Mesendoderm (in vitro differentiated cells): ENCODE data around the gene TNS3.

Experiments used
- DNase-seq: peaks from one replicate; pipeline ENCODE4 v3.0.0; 2013
- H2AK5ac ChIP-seq: 2 replicates; pipeline ENCODE4 v1.6.1; 2013; ENCODE audit warnings: low read length, inconsistent platforms
- H2BK120ac ChIP-seq: 2 replicates; pipeline ENCODE4 v1.6.1; 2013; ENCODE audit warnings: low read depth, mild to moderate bottlenecking, low read length, moderate library complexity, mixed read lengths
- H2BK15ac ChIP-seq: replicated peaks from 2 replicates; pipeline ENCODE4 v1.6.1; 2013; ENCODE audit warnings: low read depth, mild to moderate bottlenecking, moderate library complexity
- H2BK5ac ChIP-seq: 2 replicates; pipeline ENCODE4 v1.6.1; 2013; ENCODE audit warnings: low read length, inconsistent platforms
- H3K18ac ChIP-seq: 2 replicates; pipeline ENCODE4 v1.6.1; 2013; ENCODE audit warnings: mild to moderate bottlenecking, low read length, mixed read lengths
- H3K23ac ChIP-seq: one replicate; pipeline ENCODE4 v1.6.1; 2013; ENCODE audit warnings: low read length
- H3K27ac ChIP-seq: 2 replicates; pipeline ENCODE4 v1.5.1; 2013; ENCODE audit warnings: low read depth, mild to moderate bottlenecking, inconsistent platforms, low read length, moderate library complexity
- H3K27me3 ChIP-seq: 2 replicates; pipeline ENCODE4 v1.6.1; 2013; ENCODE audit warnings: low read length, control low read depth, mild to moderate bottlenecking, inconsistent platforms; ENCODE audit not compliant: insufficient read depth, poor library complexity
- H3K36me3 ChIP-seq: 2 replicates; pipeline ENCODE4 v1.6.1; 2013; ENCODE audit warnings: low read length, inconsistent platforms; ENCODE audit not compliant: control insufficient read depth, insufficient read depth
- H3K4ac ChIP-seq: one replicate; pipeline ENCODE4 v1.6.1; 2013; ENCODE audit warnings: low read depth, mild to moderate bottlenecking, low read length, moderate library complexity
- H3K4me1 ChIP-seq: 2 replicates; pipeline ENCODE4 v1.6.1; 2013; ENCODE audit warnings: low read depth, low read length, inconsistent platforms; ENCODE audit not compliant: control insufficient read depth
- H3K4me2 ChIP-seq: 2 replicates; pipeline ENCODE4 v1.6.1; 2013; ENCODE audit warnings: low read length
- H3K4me3 ChIP-seq: 2 replicates; pipeline ENCODE4 v1.5.1; 2013; ENCODE audit warnings: mild to moderate bottlenecking, low read length
- H3K56ac ChIP-seq: one replicate; pipeline ENCODE4 v1.6.1; 2013; ENCODE audit warnings: low read length
- H3K79me1 ChIP-seq: 2 replicates; pipeline ENCODE4 v1.6.1; 2013; ENCODE audit warnings: low read length, inconsistent platforms
- H3K79me2 ChIP-seq: 2 replicates; pipeline ENCODE4 v1.6.1; 2013; ENCODE audit warnings: mild to moderate bottlenecking, low read length; ENCODE audit not compliant: control insufficient read depth, insufficient read depth
- H3K9ac ChIP-seq: 2 replicates; pipeline ENCODE4 v1.6.1; 2013; ENCODE audit warnings: low read length, inconsistent platforms
- H4K5ac ChIP-seq: one replicate; pipeline ENCODE4 v1.6.1; 2013; ENCODE audit warnings: low read length
- H4K8ac ChIP-seq: one replicate; pipeline ENCODE4 v1.6.1; 2013; ENCODE audit warnings: low read depth, mild to moderate bottlenecking, control low read depth, low read length, moderate library complexity
- WGBS: extraction: QIAGEN DNeasy Blood & Tissue Kit; methylation state at CpG from one replicate; pipeline ENCODE4 v1.1.7; 2013; ENCODE audit warnings: low lambda C conversion rate, missing lambda C conversion rate; ENCODE audit not compliant: insufficient coverage; ENCODE audit errors: extremely low coverage; 5-methylcytosine and 5-hydroxymethylcytosine counted together

Gene TNS3

DNA sequence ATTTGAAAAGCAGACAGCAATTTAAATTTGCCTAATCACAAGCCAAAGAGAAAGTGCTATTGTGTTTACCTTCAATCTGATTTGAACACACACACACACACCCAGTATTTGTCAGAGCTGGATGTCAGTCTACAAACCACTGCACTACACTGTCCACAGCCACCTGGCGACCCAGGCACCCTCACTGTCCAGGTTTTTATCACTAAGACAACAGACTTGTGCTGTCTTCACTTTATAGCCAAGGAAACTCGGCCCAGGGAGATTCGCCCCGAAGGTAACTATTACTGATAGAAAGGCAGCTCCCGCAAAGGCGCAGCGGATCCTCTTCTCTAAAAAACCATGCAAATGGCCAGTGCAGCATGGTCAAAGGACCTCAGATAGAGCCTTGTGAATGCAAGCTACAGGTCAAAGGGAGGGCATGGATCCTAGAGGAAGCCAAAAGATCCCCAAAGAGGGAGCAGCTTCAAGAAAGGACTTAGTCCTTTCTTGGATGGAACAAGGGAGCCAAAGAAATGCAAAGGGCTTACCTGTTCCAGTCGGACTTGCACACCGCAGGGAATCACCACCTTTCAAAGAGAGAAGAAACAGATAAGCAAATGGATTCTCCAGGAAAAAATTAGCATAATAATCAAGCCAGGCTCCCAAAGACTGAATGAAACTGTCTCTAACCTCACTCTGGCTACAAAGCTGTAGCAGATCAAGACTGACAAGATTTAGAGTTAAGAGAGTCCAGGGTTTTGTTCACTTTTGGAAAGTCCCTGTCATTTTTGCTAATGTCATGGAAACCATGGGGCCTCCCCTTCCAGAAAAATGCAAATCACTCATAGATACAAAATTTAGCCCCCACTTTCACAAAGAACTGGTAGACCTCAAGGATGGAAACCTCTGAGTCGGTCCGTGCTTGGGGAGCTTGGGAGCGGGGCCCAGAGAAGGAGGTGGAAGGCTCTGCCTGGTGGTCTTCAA lies 101.1 kb downstream of the TNS3 start:
- Histone ChIP-seq H3K4ac (no peak overlapping the region), H2BK15ac (no peak overlapping the region), H4K8ac (no peak overlapping the region), H3K79me2 (no peaks in the 10 kb centered on the region), H3K4me1 (peaks cover 10% of the 10 kb centered on the region), H3K4me2 (no peak overlapping the region), H3K9ac (no peak overlapping the region), H3K27me3 (no peaks in the 10 kb centered on the region), H2BK120ac (no peak overlapping the region), H3K36me3 (no peaks in the 10 kb centered on the region), H3K18ac (no peak overlapping the region), H3K4me3 (no peak overlapping the region), H2BK5ac (no peak overlapping the region), H3K56ac (no peak overlapping the region), H3K79me1 (no peaks in the 10 kb centered on the region), H4K5ac (no peak overlapping the region), H3K27ac (no peak overlapping the region), H2AK5ac (no peak overlapping the region), H3K23ac (no peak overlapping the region)
- DNase-seq: no peak
- no CpG with 5 or more reads among the region's 12 CpGs for WGBS

DNA sequence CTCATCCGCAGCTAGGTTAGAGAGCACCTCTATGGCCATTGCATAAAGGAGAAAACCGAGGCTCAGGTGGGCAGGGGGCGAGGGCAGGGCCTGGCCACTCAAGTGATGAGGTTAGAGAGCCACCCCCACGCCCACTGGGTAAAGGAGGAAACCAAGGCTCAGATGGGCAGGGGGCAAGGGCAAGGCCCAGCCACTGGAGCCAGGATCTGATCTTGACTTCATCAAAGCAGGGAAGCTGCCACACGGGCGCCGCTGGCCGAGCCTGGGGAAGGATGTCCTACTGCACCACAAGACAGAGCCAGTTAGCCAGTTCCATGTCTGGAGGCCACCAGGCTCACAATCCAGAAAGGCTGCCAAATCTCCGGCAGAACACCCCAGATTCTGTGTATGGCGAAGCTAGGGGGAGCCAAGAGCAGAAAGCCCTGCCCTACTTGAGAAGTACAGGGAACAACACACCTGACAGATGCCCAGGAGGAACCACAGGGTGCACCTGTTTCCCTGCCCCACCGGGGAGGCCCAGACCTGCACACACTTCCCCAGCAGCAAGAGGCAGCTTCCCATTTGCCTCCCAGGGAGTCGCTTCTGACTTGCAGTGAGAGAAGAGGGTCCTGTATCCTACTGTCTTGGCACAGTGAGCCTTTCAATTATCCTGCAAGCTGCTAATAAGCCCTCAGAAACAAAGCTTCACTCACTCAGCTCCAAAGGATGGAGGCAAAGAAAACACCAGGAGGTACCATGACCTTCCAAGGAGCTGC lies 101.9 kb downstream of the TNS3 start:
- Histone ChIP-seq H2BK5ac (no peak overlapping the region), H3K4me2 (no peak overlapping the region), H3K79me1 (no peaks in the 10 kb centered on the region), H3K4me3 (no peak overlapping the region), H3K9ac (no peak overlapping the region), H3K27me3 (no peaks in the 10 kb centered on the region), H3K56ac (no peak overlapping the region), H4K8ac (no peak overlapping the region), H3K4me1 (peaks cover 10% of the 10 kb centered on the region), H3K36me3 (no peaks in the 10 kb centered on the region), H3K23ac (no peak overlapping the region), H4K5ac (no peak overlapping the region), H3K27ac (no peak overlapping the region), H2BK15ac (no peak overlapping the region), H3K79me2 (no peaks in the 10 kb centered on the region), H3K18ac (no peak overlapping the region), H3K4ac (no peak overlapping the region), H2AK5ac (no peak overlapping the region), H2BK120ac (no peak overlapping the region)
- DNase-seq: no peak
- whole genome bisulfite sequencing: no CpG with 5 or more reads among the region's 12 CpGs

- Histone ChIP-seq H3K27ac (no peak overlapping the region), H3K27me3 (no peaks in the 10 kb centered on the region), H4K8ac (no peak overlapping the region), H3K23ac (no peak overlapping the region), H3K4ac (no peak overlapping the region), H2AK5ac (no peak overlapping the region), H3K18ac (no peak overlapping the region), H4K5ac (no peak overlapping the region), H3K4me1 (peaks cover 13% of the 10 kb centered on the region), H2BK15ac (no peak overlapping the region), H3K56ac (no peak overlapping the region), H3K4me3 (no peak overlapping the region), H3K79me2 (no peaks in the 10 kb centered on the region), H2BK120ac (no peak overlapping the region), H2BK5ac (no peak overlapping the region), H3K79me1 (no peaks in the 10 kb centered on the region), H3K4me2 (no peak overlapping the region), H3K9ac (no peak overlapping the region), H3K36me3 (no peaks in the 10 kb centered on the region)
- no peak for DNase-seq
- no CpG with 5 or more reads among the region's 17 CpGs for WGBS
These were observed 102.8 kb downstream of the TNS3 start for GRCh38 chr7:47478926-47479711.

DNA sequence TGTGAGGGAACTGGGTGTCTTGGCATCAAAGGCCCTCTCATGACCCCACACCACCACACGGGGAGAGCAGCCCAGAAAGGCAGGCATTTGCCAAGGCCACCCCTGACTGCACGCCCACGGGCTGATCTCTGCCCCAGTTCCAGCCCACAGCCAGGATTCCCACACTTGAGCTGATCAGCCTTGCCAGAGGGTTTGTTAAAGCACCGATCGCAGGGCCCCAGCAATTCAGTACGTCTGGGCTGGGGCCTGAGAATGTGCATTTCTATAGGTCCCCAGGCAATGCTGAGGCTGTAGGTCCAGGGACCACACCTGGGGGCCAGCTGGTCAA lies 103.9 kb downstream of the TNS3 start:
- no peak overlapping the region for H3K27ac ChIP-seq
- no peak overlapping the region for H2BK5ac ChIP-seq
- DNase-seq: no peak
- no peak overlapping the region for H2AK5ac ChIP-seq
- H3K4me1 ChIP-seq: peaks cover 13% of the 10 kb centered on the region
- H3K9ac ChIP-seq: no peak overlapping the region
- H3K4me3 ChIP-seq: no peak overlapping the region
- H3K4me2 ChIP-seq: no peak overlapping the region
- no peak overlapping the region for H3K23ac ChIP-seq
- no peak overlapping the region for H3K18ac ChIP-seq
- no peaks in the 10 kb centered on the region for H3K79me1 ChIP-seq
- no peaks in the 10 kb centered on the region for H3K79me2 ChIP-seq
- no peaks in the 10 kb centered on the region for H3K36me3 ChIP-seq
- no peak overlapping the region for H4K8ac ChIP-seq
- no peak overlapping the region for H3K56ac ChIP-seq
- WGBS: no CpG with 5 or more reads among the region's 6 CpGs
- H3K27me3 ChIP-seq: no peaks in the 10 kb centered on the region
- no peak overlapping the region for H3K4ac ChIP-seq
- no peak overlapping the region for H2BK120ac ChIP-seq
- no peak overlapping the region for H4K5ac ChIP-seq
- no peak overlapping the region for H2BK15ac ChIP-seq

- Histone ChIP-seq H3K9ac (no peak overlapping the region), H3K27ac (no peak overlapping the region), H3K18ac (no peak overlapping the region), H4K8ac (no peak overlapping the region), H3K56ac (no peak overlapping the region), H3K23ac (no peak overlapping the region), H3K36me3 (no peaks in the 10 kb centered on the region), H3K79me2 (no peaks in the 10 kb centered on the region), H2BK120ac (no peak overlapping the region), H3K4me2 (no peak overlapping the region), H3K4me3 (no peak overlapping the region), H3K4ac (no peak overlapping the region), H4K5ac (no peak overlapping the region), H3K4me1 (peaks cover 13% of the 10 kb centered on the region), H2BK5ac (no peak overlapping the region), H3K27me3 (no peaks in the 10 kb centered on the region), H2AK5ac (no peak overlapping the region), H3K79me1 (no peaks in the 10 kb centered on the region), H2BK15ac (no peak overlapping the region)
- no CpG with 5 or more reads among the region's 8 CpGs for WGBS
- DNase-seq: no peak
These were observed 104.5 kb downstream of the TNS3 start for GRCh38 chr7:47477191-47478016.
